Measurements from ENCODE around the gene TRIM29.

The TRIM29 gene

GRCh38 chr11:120120805-120121335, 17.0 kb downstream of the TRIM29 start:
- DNase-seq, result no peak

- DNase-seq, result no peak
Measured at GRCh38 chr11:120119121-120119520, 18.8 kb downstream of the TRIM29 start.

- DNase-seq, result no peak
Measured at GRCh38 chr11:120117991-120118390, 19.9 kb downstream of the TRIM29 start.

- DNase-seq, result no peak
Measured at GRCh38 chr11:120116966-120117365, 20.9 kb downstream of the TRIM29 start.

DNA sequence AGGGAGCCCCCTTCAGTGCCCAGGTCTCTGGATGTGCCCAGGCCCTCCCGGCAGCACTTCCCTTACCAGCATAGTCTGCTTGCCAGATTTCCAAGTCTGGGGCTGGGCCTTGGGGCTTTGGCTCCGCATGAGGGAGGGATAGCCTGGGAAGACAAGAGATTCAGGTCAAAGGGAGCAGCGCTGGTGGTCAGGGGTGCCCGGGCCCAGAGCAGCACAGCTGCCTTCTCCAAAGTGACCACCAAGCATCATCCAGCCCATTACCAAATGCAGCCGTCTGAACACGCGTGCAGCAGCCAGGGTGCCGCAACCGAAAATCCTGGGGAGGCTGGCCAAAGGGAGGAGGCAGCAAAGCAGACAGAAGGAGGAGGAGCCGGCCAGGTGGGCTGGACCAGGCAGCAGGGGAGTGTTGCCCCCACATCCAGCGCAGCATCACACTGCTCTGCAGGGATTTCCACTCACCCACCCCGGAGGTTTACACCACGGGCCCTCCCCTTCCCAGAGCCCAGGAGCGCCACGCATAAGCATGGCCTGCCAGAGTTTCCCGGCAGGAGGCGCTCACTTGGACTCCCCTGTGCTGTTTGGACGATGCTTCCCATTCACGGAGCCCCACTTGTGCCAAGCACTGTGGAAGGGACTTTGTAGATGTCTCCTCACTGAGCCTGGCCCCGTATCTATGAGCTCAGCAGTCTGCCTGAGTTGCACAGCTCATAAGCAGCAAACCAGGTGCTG, 22.5 kb downstream of the TRIM29 start:
- no peak for DNase-seq

- peak; percentile 65 for DNase-seq
Measured at GRCh38 chr11:120112174-120112796, 25.6 kb downstream of the TRIM29 start.

GRCh38 chr11:120109531-120109930, 28.4 kb downstream of the TRIM29 start:
- DNase-seq, result no peak

- DNase-seq, result no peak
Measured at GRCh38 chr11:120108785-120109168, 29.1 kb downstream of the TRIM29 start.

DNA sequence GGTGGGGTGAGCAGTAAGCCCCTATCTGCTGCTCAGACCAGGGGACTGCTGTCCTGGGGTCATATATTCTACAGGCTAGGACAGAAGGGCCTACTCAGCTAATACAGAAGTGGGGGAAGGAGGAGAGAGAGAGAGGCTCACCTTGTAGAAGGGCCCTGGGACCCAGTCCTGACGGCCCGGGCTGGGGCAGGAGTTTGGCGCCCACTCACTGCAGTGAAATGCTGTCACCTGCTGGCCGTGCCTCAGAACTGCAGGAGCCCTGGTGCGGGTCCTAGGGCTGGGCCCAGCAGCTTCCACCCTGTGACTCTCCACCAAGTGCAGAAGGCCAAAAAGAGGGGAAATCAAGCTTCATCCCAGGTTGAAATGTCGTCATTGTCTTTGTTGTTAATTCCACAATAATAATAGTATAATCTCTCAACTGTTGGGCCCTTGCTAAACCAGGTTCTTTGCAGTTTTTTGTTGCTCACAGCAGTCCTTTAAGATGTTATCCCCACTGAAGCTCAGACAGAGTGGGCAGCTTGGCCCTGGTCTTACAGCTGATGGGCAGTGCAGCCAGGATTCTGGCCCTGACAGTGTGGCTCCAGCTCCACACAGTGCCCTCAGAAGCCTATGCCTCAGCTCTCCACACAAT, 29.6 kb downstream of the TRIM29 start:
- peak; percentile 99 for DNase-seq

DNA sequence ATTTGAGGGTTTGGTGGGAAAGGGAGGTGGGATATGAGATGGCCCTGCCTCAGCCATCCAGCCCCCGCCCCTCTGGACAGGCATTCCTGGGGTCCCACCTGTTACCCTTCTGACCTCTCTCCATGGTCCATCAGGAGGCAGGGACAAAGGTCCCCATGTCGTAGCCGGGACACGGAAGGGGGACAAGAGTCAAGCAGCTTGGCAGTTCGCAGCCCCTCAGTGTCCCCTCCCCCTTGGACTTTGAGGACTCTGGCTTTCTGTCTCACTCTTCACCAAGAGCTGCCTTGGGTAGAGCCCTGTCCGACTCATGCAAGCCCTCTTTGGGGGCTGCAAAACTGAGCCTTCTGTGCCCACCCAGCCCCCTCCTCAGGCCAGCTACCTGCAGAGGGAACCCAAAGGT, 30.2 kb downstream of the TRIM29 start:
- no peak for DNase-seq

- DNase-seq, result no peak
Measured at GRCh38 chr11:120106354-120107150, 31.4 kb downstream of the TRIM29 start.

GRCh38 chr11:120105576-120105975, 32.3 kb downstream of the TRIM29 start:
- DNase-seq, result no peak

DNA sequence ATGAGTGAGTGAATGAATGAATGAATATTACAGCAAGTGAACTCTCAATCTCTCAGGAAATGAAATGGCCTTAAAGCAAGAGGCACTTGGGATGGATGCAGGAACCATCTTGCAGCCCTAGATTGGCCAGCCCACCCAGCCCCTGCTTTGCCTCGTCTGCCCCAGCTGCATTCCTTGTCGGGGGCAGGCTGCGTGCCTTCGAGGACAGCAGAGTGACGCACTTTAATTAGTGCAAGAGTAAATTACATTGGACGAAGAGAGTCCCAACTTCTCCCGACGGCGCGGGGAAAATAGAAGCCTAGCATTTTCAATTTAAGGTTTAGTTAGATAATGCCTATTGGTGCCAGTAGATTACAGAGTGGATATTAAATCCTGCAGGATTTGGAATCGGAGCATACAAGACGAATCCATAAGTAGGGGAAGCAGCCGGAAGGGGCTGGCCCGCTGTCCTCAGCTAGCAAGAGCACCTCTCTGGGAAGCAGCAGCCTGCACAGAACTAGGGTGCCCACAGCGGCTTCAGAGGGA, 33.8 kb downstream of the TRIM29 start:
- no peak for DNase-seq

- DNase-seq, result no peak
Measured at GRCh38 chr11:120102864-120103122, 35.1 kb downstream of the TRIM29 start.

GRCh38 chr11:120102050-120102863, 35.7 kb downstream of the TRIM29 start:
- no peak for DNase-seq

- no peak for DNase-seq
Measured at GRCh38 chr11:120098503-120099020, 39.4 kb downstream of the TRIM29 start.

- DNase-seq, result no peak
Measured at GRCh38 chr11:120097721-120098385, 40.1 kb downstream of the TRIM29 start.

- no peak for DNase-seq
Measured at GRCh38 chr11:120096369-120097191, 41.3 kb downstream of the TRIM29 start.

DNA sequence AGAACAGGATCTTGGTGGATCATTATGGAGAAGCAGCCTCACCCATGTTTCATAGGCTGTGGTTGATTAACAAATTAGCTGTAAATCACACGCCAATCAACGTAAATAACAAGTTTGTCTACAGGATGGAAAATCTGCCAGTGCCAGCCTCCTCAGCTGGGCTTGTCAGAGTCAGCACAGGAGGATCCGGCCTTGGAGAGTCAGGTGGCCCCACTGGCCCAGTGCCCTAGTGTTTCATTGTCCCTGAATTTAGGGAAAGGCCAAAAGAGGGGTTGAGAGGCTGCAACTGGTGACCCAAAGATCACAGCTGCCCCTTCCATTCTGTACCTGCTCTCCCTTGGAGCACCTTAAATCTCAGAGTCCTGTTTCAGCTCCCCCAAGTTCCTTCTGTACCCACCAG, 42.4 kb downstream of the TRIM29 start:
- DNase-seq, result no peak

DNA sequence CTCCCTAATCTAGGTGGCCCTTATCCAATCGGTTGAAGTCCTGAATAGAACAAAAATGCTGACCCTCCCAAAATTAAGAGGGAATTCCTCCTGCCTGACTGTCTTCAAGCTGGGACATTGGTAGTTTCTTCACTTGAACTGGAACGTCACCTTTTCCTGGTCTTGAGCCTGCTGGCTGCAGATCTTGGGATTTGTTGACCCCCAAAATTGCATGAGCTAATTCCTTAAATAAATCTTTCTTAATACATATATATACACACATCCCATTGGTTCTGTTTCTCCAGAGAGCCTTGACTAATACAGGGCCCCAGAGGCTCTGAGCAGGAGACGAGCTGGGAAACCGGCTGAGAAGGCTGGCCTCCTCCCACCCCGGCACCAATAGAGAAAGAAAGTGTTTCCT, 46.2 kb downstream of the TRIM29 start:
- DNase-seq, result no peak

GRCh38 chr11:120091121-120091520, 46.8 kb downstream of the TRIM29 start:
- DNase-seq, result no peak
